ENCODE data around the gene PRSS56.
A peak's percentile ranks its signal among the peaks of the same experiment; 100 is the strongest.

PRSS56 gene

GRCh38 chr2:232519581-232520438 is at the start of gene PRSS56:
PRSS56 (plus strand) TSS chr2:232520388; CDS start chr2:232520599, 211 bp downstream.
- no peak within 1 kb of the TSS for H3K4me3 ChIP-seq
- peaks cover 10% of the 10 kb centered on the region for H3K27me3 ChIP-seq (ENCODE audit: low read depth)
- H3K36me3 ChIP-seq (replicated peaks), result no peaks in the 10 kb centered on the region
- in situ Hi-C loops (cut with MboI; ENCODE audit: low sequenced_read_pairs), result loop anchor here (10.0 kb wide), 1 partner anchor 65 kb away; the partner anchor contains the start of gene ALPI
- H3K9me3 ChIP-seq, result no peaks in the 10 kb centered on the region
- H3K4me1 ChIP-seq, result no peaks in the 10 kb centered on the region
- DNase-seq (ENCODE audit: low spot score in 2 of 2), result no peak

- peak; percentile 88 to 90 for DNase-seq (ENCODE audit: low spot score in 2 of 2)
- Histone ChIP-seq H3K36me3 (replicated peaks) (no peaks in the 10 kb centered on the region), H3K9me3 (no peaks in the 10 kb centered on the region), H3K27me3 (ENCODE audit: low read depth) (peaks cover 8% of the 10 kb centered on the region; the same call in 1 of the 2 replicates), H3K4me1 (peaks cover 13% of the 10 kb centered on the region), H3K4me3 (no peak overlapping the region)
- in situ Hi-C loops (cut with MboI; ENCODE audit: low sequenced_read_pairs), result no loop called here
Observed at GRCh38 chr2:232473467-232473890, 46.7 kb upstream of the PRSS56 start.

GRCh38 chr2:232476045-232476444 is 44.1 kb upstream of the PRSS56 start:
- no peak for DNase-seq (ENCODE audit: low spot score in 2 of 2)
- H3K36me3 ChIP-seq (replicated peaks), result no peaks in the 10 kb centered on the region
- H3K4me1 ChIP-seq, result peaks cover 13% of the 10 kb centered on the region
- no peak overlapping the region for H3K4me3 ChIP-seq
- H3K9me3 ChIP-seq, result no peaks in the 10 kb centered on the region
- in situ Hi-C loops (cut with MboI; ENCODE audit: low sequenced_read_pairs), result no loop called here
- H3K27me3 ChIP-seq (ENCODE audit: low read depth), result peaks cover 4% of the 10 kb centered on the region; the same call in 1 of the 2 replicates

- in situ Hi-C loops (cut with MboI; ENCODE audit: low sequenced_read_pairs), result no loop called here
- DNase-seq (ENCODE audit: low spot score in 2 of 2), result no peak
- no peaks in the 10 kb centered on the region; the same call in 1 of the 2 replicates for H3K27me3 ChIP-seq (ENCODE audit: low read depth)
Observed at GRCh38 chr2:232476791-232477190, 43.4 kb upstream of the PRSS56 start.

GRCh38 chr2:232477751-232478510 is 42.3 kb upstream of the PRSS56 start:
- Histone ChIP-seq H3K4me1 (peaks cover 11% of the 10 kb centered on the region), H3K36me3 (replicated peaks) (no peaks in the 10 kb centered on the region), H3K9me3 (no peaks in the 10 kb centered on the region), H3K4me3 (no peak overlapping the region), H3K27me3 (ENCODE audit: low read depth) (no peaks in the 10 kb centered on the region)
- in situ Hi-C loops (cut with MboI; ENCODE audit: low sequenced_read_pairs), result no loop called here
- no peak for DNase-seq (ENCODE audit: low spot score in 2 of 2)

More at GRCh38 chr2:232476791-232477190, 43.4 kb upstream of the PRSS56 start:
- H3K4me3 ChIP-seq, result no peak overlapping the region
- no peaks in the 10 kb centered on the region for H3K9me3 ChIP-seq
- peaks cover 13% of the 10 kb centered on the region for H3K4me1 ChIP-seq
- H3K36me3 ChIP-seq (replicated peaks), result no peaks in the 10 kb centered on the region

- Histone ChIP-seq H3K9me3 (no peaks in the 10 kb centered on the region), H3K27me3 (ENCODE audit: low read depth) (no peaks in the 10 kb centered on the region), H3K36me3 (replicated peaks) (no peaks in the 10 kb centered on the region), H3K4me3 (no peak overlapping the region), H3K4me1 (peaks cover 2% of the 10 kb centered on the region; the same call in 1 of the 2 replicates)
- in situ Hi-C loops (cut with MboI; ENCODE audit: low sequenced_read_pairs), result no loop called here
- DNase-seq (ENCODE audit: low spot score in 2 of 2), result no peak
Observed at GRCh38 chr2:232478571-232479340, 41.4 kb upstream of the PRSS56 start.

- Histone ChIP-seq H3K9me3 (no peaks in the 10 kb centered on the region), H3K36me3 (replicated peaks) (no peaks in the 10 kb centered on the region), H3K4me1 (no peaks in the 10 kb centered on the region), H3K4me3 (no peak overlapping the region), H3K27me3 (ENCODE audit: low read depth) (peaks cover 2% of the 10 kb centered on the region)
- no peak for DNase-seq (ENCODE audit: low spot score in 2 of 2)
- in situ Hi-C loops (cut with MboI; ENCODE audit: low sequenced_read_pairs), result no loop called here
Observed at GRCh38 chr2:232479341-232480200, 40.6 kb upstream of the PRSS56 start.

- peaks cover 12% of the 10 kb centered on the region for H3K27me3 ChIP-seq (ENCODE audit: low read depth)
- H3K4me3 ChIP-seq, result no peak overlapping the region
- H3K36me3 ChIP-seq (replicated peaks), result no peaks in the 10 kb centered on the region
- DNase-seq (ENCODE audit: low spot score in 2 of 2), result no peak
- H3K4me1 ChIP-seq, result no peaks in the 10 kb centered on the region
- in situ Hi-C loops (cut with MboI; ENCODE audit: low sequenced_read_pairs), result no loop called here
- H3K9me3 ChIP-seq, result no peaks in the 10 kb centered on the region
Observed at GRCh38 chr2:232480201-232481190, 39.7 kb upstream of the PRSS56 start.

- DNase-seq (ENCODE audit: low spot score in 2 of 2), result no peak
- H3K4me3 ChIP-seq, result no peak overlapping the region
- H3K4me1 ChIP-seq, result no peaks in the 10 kb centered on the region
- in situ Hi-C loops (cut with MboI; ENCODE audit: low sequenced_read_pairs), result no loop called here
- H3K27me3 ChIP-seq (ENCODE audit: low read depth), result peaks cover 21% of the 10 kb centered on the region
- H3K9me3 ChIP-seq, result no peaks in the 10 kb centered on the region
- H3K36me3 ChIP-seq (replicated peaks), result no peaks in the 10 kb centered on the region
Observed at GRCh38 chr2:232481322-232482140, 38.7 kb upstream of the PRSS56 start.

- Histone ChIP-seq H3K9me3 (no peaks in the 10 kb centered on the region), H3K27me3 (ENCODE audit: low read depth) (peaks cover 29% of the 10 kb centered on the region), H3K36me3 (replicated peaks) (no peaks in the 10 kb centered on the region), H3K4me3 (no peak overlapping the region), H3K4me1 (no peaks in the 10 kb centered on the region)
- DNase-seq (ENCODE audit: low spot score in 2 of 2), result no peak
- in situ Hi-C loops (cut with MboI; ENCODE audit: low sequenced_read_pairs), result no loop called here
Observed at GRCh38 chr2:232482301-232483238, 37.6 kb upstream of the PRSS56 start.
